ENCODE results near the gene PCNX4.

- TF ChIP-seq CTCF (IDR thresholded peaks at IDR 0.05 in 4 of 5, conservative IDR thresholded peaks at IDR 0.05 in 1 of 5) = peak in 3 of 5 experiments; percentile 8 to 34 (median 25)
- TF ChIP-seq POLR2A (IDR thresholded peaks at IDR 0.05) = no peak
Observed at GRCh38 chr14:60195179-60195810, 103.6 kb downstream of the PCNX4 start.
